ENCODE results near the gene ZNF213.

ZNF213 gene

DNA sequence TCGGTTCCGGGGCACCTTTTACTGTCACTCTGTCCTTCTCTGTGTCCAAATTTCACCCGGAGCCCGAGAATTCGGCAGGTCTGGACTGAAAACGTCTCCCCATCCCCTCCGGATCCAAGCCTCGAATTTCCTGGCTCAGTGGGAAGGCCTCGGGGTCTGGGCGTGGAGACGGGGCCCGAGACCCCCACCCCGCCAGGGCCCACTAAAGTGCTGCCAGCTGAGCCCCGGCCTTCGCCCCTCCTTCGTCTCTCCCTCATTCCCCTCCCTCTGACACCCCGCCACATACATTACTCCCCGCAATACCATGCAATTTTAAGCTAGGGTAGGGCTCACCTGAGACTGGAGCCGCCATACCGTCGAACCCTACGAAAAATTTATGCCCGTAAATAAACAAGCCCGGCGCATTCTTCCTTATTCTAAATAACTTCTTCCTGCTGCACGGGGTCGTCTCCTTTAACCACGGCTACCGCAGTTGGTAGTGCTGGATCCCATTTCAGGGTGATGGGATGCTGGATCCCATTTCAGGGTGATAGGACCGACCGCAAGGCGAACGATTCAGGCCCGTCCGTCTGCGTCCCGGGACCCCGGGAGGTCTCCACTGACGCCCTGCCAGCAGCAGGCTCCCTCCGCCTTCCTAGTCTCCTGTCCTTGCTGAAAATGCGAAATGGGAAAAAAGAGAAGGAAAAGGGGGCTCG lies 48.8 kb downstream of the ZNF213 start (continued):
- TF ChIP-seq, protein P1, sequence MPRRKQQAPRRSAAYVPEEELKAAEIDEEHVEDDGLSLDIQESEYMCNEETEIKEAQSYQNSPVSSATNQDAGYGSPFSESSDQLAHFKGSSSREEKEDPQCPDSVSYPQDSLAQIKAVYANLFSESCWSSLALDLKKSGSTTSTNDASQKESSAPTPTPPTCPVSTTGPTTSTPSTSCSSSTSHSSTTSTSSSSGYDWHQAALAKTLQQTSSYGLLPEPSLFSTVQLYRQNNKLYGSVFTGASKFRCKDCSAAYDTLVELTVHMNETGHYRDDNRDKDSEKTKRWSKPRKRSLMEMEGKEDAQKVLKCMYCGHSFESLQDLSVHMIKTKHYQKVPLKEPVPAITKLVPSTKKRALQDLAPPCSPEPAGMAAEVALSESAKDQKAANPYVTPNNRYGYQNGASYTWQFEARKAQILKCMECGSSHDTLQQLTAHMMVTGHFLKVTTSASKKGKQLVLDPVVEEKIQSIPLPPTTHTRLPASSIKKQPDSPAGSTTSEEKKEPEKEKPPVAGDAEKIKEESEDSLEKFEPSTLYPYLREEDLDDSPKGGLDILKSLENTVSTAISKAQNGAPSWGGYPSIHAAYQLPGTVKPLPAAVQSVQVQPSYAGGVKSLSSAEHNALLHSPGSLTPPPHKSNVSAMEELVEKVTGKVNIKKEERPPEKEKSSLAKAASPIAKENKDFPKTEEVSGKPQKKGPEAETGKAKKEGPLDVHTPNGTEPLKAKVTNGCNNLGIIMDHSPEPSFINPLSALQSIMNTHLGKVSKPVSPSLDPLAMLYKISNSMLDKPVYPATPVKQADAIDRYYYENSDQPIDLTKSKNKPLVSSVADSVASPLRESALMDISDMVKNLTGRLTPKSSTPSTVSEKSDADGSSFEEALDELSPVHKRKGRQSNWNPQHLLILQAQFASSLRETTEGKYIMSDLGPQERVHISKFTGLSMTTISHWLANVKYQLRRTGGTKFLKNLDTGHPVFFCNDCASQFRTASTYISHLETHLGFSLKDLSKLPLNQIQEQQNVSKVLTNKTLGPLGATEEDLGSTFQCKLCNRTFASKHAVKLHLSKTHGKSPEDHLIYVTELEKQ (tag by site-specific recombination; IDR thresholded peaks at IDR 0.05; ENCODE audit: borderline replicate concordance), result no peak
- TF ChIP-seq ZNF548 (tag by site-specific recombination; IDR thresholded peaks at IDR 0.05) (no peak), TCF7L2 (IDR thresholded peaks at IDR 0.05; ENCODE audit: borderline replicate concordance, low read depth, low read length) (no peak), ZNF341 (tag by site-specific recombination; IDR thresholded peaks at IDR 0.05; ENCODE audit: low read depth) (no peak), HOXC10 (CRISPR knock-in tag; IDR thresholded peaks at IDR 0.05) (no peak), ZBTB11 (tag by site-specific recombination; conservative IDR thresholded peaks at IDR 0.05; ENCODE audit: low read depth) (peak; percentile 32; the same call in 1 of the 2 replicates), KLF10 (tag by site-specific recombination; IDR thresholded peaks at IDR 0.05) (no peak), REPIN1 (tag by site-specific recombination; IDR thresholded peaks at IDR 0.05; ENCODE audit: low read depth) (no peak), ZBTB8A (tag by site-specific recombination; IDR thresholded peaks at IDR 0.05) (peak; percentile 95), ZNF350 (tag by site-specific recombination; IDR thresholded peaks at IDR 0.05) (no peak), GLIS2 (tag by site-specific recombination; IDR thresholded peaks at IDR 0.05) (no peak), ZNF843 (tag by site-specific recombination; IDR thresholded peaks at IDR 0.05) (no peak), ZFP37 (tag by site-specific recombination; IDR thresholded peaks at IDR 0.05) (no peak), ZNF837 (tag by site-specific recombination; IDR thresholded peaks at IDR 0.05) (0 out of 2 replicates have a peak, but pooled peaks have one; percentile 9), INSM2 (tag by site-specific recombination; IDR thresholded peaks at IDR 0.05) (no peak), SCRT2 (tag by site-specific recombination; IDR thresholded peaks at IDR 0.05) (no peak), BCL11B (tag by site-specific recombination; IDR thresholded peaks at IDR 0.05; ENCODE audit: low read depth) (no peak), ZNF660 (tag by site-specific recombination; IDR thresholded peaks at IDR 0.05) (no peak), ZBTB49 (tag by site-specific recombination; IDR thresholded peaks at IDR 0.05; ENCODE audit: low read depth) (no peak), ZBTB20 (tag by site-specific recombination; IDR thresholded peaks at IDR 0.05) (peak; percentile 73; the same call in 1 of the 2 replicates), ZFP41 (tag by site-specific recombination; IDR thresholded peaks at IDR 0.05; ENCODE audit: borderline replicate concordance) (no peak), ZNF610 (tag by site-specific recombination; IDR thresholded peaks at IDR 0.05; ENCODE audit: borderline replicate concordance) (no peak), ZNF10 (tag by site-specific recombination; IDR thresholded peaks at IDR 0.05) (no peak)
- TF ChIP-seq, protein P2, sequence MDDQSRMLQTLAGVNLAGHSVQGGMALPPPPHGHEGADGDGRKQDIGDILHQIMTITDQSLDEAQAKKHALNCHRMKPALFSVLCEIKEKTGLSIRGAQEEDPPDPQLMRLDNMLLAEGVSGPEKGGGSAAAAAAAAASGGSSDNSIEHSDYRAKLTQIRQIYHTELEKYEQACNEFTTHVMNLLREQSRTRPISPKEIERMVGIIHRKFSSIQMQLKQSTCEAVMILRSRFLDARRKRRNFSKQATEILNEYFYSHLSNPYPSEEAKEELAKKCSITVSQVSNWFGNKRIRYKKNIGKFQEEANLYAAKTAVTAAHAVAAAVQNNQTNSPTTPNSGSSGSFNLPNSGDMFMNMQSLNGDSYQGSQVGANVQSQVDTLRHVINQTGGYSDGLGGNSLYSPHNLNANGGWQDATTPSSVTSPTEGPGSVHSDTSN (CRISPR knock-in tag; IDR thresholded peaks at IDR 0.05), result no peak
- TF ChIP-seq, protein P3, sequence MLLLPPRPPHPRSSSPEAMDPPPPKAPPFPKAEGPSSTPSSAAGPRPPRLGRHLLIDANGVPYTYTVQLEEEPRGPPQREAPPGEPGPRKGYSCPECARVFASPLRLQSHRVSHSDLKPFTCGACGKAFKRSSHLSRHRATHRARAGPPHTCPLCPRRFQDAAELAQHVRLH (tag by site-specific recombination; IDR thresholded peaks at IDR 0.05), result no peak
- TF ChIP-seq, protein P4, sequence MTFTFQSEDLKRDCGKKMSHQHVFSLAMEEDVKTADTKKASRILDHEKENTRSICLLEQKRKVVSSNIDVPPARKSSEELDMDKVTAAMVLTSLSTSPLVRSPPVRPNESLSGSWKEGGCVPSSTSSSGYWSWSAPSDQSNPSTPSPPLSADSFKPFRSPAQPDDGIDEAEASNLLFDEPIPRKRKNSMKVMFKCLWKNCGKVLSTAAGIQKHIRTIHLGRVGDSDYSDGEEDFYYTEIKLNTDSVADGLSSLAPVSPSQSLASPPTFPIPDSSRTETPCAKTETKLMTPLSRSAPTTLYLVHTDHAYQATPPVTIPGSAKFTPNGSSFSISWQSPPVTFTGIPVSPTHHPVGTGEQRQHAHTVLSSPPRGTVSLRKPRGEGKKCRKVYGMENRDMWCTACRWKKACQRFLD (tag by site-specific recombination; IDR thresholded peaks at IDR 0.05), result no peak

Data from HEK293 (cell line).